Measurements from ENCODE around the gene LRSAM1.

Gene LRSAM1

DNA sequence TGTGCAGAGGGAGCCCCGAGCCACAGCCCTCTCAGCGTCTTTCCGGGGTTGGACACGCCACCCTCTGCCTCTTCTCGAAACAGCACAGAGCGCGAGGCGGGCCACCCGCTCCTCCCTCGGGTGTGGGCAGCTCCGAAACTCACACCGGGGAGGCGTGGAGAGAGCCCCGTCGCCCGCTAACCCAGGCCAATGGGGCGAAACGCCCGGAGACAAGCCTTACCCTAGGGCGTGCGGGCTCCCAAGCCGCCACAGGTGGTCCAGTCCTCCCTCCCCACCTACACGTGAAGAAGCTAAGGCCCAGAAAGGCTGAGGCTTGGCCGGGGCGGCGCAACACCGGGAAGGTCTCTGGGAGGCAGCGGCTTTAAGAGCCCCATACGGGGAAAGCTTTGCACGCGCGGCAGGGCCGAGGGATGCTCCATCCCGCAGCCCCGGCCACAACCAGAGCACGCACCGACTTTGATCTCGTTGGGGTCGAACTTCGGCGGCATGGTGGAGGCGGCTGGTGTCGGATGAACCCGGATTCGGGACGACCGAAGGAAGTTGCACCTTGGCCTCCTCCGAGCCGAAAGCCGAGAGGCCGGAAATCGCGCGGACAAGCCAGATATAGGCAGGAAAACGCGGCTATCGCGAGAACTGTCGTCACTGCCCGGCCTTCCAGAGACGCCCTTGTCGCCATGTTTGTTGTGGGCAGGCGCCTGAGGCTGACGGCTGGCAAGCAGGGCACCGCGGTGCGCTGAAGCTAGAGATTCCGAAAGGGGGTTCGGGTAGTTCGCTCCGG lies at the start of gene LRSAM1, which contains the start of gene RPL12:
Gene LRSAM1 (plus strand): TSS at position 681 of the 778 bp plus-strand sequence. CDS start 3,018 bp downstream, outside the sequence.
Gene RPL12 (minus strand): TSS at position 577 of the 778 bp plus-strand sequence. CDS start 89 bp downstream, at position 488.
- peak; percentile 80 for DNase-seq

DNA sequence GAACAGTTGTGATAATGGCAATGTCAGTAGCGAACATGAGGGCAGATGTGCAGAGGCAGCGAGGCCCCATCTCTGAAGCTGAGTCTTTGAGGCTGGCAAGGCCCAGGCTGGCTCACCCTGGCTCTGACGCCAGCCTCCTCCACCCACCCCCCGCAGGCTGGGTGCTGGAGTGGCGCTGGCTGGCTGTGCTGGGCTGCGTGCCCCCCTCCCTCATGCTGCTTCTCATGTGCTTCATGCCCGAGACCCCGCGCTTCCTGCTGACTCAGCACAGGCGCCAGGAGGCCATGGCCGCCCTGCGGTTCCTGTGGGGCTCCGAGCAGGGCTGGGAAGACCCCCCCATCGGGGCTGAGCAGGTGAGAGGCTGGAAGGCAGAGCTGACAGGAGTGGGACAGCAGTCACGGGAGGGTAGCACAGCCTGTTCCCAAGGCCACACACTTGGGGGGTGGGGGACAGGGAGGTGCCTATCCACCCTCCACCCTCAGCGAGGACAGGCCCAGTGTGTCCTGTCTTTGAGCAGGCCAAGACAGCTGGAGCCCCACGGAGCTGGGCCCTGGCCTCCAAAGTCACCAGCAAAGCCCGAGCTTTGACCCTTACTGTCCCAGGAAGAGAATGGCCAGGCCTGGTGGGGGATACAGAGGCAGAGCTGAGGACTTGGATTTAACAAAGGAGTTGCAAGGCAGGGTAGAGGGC lies 48.8 kb upstream of the LRSAM1 start:
- no peak for DNase-seq

GRCh38 chr9:127403507-127404192 lies 47.7 kb upstream of the LRSAM1 start:
- DNase-seq = no peak

GRCh38 chr9:127404631-127405030 lies 46.7 kb upstream of the LRSAM1 start:
- DNase-seq = no peak

- no peak for DNase-seq
Measured at GRCh38 chr9:127405344-127406125, 45.8 kb upstream of the LRSAM1 start.

GRCh38 chr9:127406799-127407491 lies 44.4 kb upstream of the LRSAM1 start:
- no peak for DNase-seq

GRCh38 chr9:127407492-127407843 lies 43.8 kb upstream of the LRSAM1 start:
- DNase-seq = no peak

- no peak for DNase-seq
Measured at GRCh38 chr9:127411122-127411521, 40.2 kb upstream of the LRSAM1 start.

- no peak for DNase-seq
Measured at GRCh38 chr9:127415141-127415540, 36.2 kb upstream of the LRSAM1 start.

- DNase-seq = no peak
Measured at GRCh38 chr9:127415657-127416056, 35.7 kb upstream of the LRSAM1 start.

- DNase-seq = no peak
Measured at GRCh38 chr9:127417131-127418036, 33.9 kb upstream of the LRSAM1 start.

DNA sequence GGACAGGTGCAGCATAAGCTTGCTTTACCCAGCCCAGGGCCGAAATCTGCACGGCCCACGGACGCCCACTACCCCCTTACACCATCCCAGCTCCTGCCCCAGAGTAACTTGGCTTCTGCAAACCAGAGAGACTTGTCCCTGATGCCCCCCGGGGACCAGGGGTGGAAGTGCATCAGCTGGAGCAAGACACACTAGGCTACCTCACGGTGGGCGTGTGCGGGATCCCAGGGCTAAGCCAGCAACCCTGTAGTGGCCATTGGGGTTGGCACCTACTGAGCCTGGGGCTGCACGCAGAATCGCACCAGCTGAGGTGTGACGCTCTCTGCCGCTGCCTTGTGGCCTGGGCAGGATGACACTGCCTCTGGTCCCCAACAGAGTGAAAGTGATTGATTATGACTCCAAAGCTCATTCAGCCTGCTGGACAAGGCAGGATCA lies 33.3 kb upstream of the LRSAM1 start:
- DNase-seq = peak in 1 of 2 experiments; percentile 3

DNA sequence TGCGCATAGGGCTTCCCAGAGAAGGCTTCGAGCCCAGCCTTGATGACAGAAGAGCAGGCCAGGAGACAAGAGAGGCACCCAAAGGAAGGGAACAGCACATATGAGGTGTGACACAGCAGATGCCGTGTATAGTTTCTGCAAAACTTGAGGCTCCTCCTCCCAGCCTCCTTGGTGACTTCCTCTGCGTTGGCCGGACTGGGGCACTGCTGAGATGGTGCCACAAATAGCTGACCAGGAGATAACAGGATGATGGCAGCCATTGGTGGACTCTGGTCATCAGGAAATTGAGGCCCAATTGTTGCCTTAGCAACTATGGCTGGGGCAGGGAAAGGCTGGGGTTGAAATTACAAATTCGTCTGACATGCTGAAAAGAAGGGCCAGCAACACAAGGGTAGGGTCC lies 32.0 kb upstream of the LRSAM1 start:
- no peak for DNase-seq

GRCh38 chr9:127421057-127421456 lies 30.3 kb upstream of the LRSAM1 start:
- DNase-seq = no peak

- no peak for DNase-seq
Measured at GRCh38 chr9:127422133-127422782, 29.1 kb upstream of the LRSAM1 start.

- DNase-seq = no peak
Measured at GRCh38 chr9:127422787-127423186, 28.5 kb upstream of the LRSAM1 start.

GRCh38 chr9:127423476-127423933 lies 27.8 kb upstream of the LRSAM1 start:
- no peak for DNase-seq

GRCh38 chr9:127423934-127424675 lies 27.2 kb upstream of the LRSAM1 start, which contains the start of gene ZNF79:
TSS of gene ZNF79 (plus strand) at chr9:127424382. CDS start at chr9:127424788, 406 bp downstream.
- DNase-seq = peak; percentile 77 to 87

DNA sequence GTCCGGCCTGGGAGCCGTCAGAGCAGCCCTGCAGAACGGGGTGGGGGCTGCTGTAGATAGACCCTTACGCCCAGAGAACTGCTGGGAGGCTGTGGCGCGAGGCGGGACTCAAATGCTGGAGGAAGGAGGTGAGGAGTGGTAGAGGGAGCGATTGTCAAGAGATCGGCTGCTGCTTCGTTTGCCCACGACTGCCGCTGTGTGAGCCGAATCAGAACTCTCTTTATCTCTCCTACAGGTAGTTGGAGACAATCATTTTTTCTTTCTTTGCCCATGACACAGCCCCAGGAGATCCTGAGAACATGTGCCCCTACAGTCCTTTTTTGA lies 26.7 kb upstream of the LRSAM1 start:
- no peak for DNase-seq

DNA sequence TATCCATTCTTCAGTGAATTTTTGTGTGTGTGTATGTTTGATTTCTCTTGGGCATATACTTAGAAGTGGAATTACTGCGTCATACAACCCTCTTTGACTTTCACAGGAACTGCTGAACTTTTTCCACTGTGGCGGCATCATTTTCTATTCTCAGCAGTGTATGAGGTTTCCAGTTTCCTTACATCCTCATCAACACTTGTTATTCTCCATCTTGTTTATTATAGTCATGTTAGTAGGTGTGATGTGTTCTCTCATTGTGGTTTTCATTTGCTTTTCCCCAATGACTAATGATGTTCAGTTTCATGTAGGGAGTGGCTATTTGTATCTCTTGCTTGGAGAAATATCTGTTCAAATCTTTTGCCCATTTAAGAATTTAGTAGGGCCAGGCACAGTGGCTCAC lies 24.6 kb upstream of the LRSAM1 start:
- DNase-seq = no peak
